Islet of Langerhans (tissue), 1 donor: Measurements from ENCODE around the gene NELFB.

Experiments
- FAIRE-seq: peaks from one replicate; lab custom pipeline; 2011; peaks lifted over from hg19 to GRCh38; lab: Jason Lieb, UNC

Gene NELFB

GRCh38 chr9:137268538-137269201 is 13.5 kb downstream of the NELFB start:
- FAIRE-seq, result no peak

- FAIRE-seq, result peak; percentile 36
Measured at GRCh38 chr9:137269231-137269772, 14.2 kb downstream of the NELFB start.

- FAIRE-seq, result no peak
Measured at GRCh38 chr9:137270929-137271695, 16.0 kb downstream of the NELFB start.

GRCh38 chr9:137271696-137272076 is 16.6 kb downstream of the NELFB start:
- no peak for FAIRE-seq

- FAIRE-seq, result no peak
Measured at GRCh38 chr9:137272241-137273094, 17.3 kb downstream of the NELFB start.

GRCh38 chr9:137273095-137273490 is 18.0 kb downstream of the NELFB start:
- FAIRE-seq, result no peak

- FAIRE-seq, result no peak
Measured at GRCh38 chr9:137273611-137274320, 18.6 kb downstream of the NELFB start.

- FAIRE-seq, result no peak
Measured at GRCh38 chr9:137275203-137275587, 20.1 kb downstream of the NELFB start.

- FAIRE-seq, result no peak
Measured at GRCh38 chr9:137275588-137276472, 20.7 kb downstream of the NELFB start.

GRCh38 chr9:137276473-137277328 is 21.6 kb downstream of the NELFB start:
- no peak for FAIRE-seq

GRCh38 chr9:137277329-137278041 is 22.4 kb downstream of the NELFB start, which contains the start of gene TOR4A:
Gene TOR4A, plus strand, starts transcription at chr9:137277726. Its CDS starts 964 bp downstream, at chr9:137278690.
- FAIRE-seq, result no peak

- FAIRE-seq, result no peak
Measured at GRCh38 chr9:137278061-137278701, 23.1 kb downstream of the NELFB start.

GRCh38 chr9:137278721-137279711 is 23.9 kb downstream of the NELFB start:
- FAIRE-seq, result no peak

GRCh38 chr9:137279741-137280473 is 24.8 kb downstream of the NELFB start:
- no peak for FAIRE-seq

- FAIRE-seq, result no peak
Measured at GRCh38 chr9:137280474-137281344, 25.6 kb downstream of the NELFB start.
